HL-60 (cell line): ENCODE measurements around the gene SMAD5.

ENCODE experiments used
- CTCF ChIP-seq: IDR thresholded peaks from one replicate; pipeline ENCODE4 v1.5.1; 2011; ENCODE audit warnings: low read length, control low read depth, inconsistent platforms; ENCODE audit not compliant: insufficient read depth
- POLR2AphosphoS5 ChIP-seq: IDR thresholded peaks from 2 replicates; pipeline ENCODE4 v1.6.1; 2012; ENCODE audit warnings: low read depth
- REST ChIP-seq: IDR thresholded peaks from 2 replicates; pipeline ENCODE4 v1.6.1; 2012; ENCODE audit warnings: low read depth; ENCODE audit not compliant: insufficient replicate concordance

DNA sequence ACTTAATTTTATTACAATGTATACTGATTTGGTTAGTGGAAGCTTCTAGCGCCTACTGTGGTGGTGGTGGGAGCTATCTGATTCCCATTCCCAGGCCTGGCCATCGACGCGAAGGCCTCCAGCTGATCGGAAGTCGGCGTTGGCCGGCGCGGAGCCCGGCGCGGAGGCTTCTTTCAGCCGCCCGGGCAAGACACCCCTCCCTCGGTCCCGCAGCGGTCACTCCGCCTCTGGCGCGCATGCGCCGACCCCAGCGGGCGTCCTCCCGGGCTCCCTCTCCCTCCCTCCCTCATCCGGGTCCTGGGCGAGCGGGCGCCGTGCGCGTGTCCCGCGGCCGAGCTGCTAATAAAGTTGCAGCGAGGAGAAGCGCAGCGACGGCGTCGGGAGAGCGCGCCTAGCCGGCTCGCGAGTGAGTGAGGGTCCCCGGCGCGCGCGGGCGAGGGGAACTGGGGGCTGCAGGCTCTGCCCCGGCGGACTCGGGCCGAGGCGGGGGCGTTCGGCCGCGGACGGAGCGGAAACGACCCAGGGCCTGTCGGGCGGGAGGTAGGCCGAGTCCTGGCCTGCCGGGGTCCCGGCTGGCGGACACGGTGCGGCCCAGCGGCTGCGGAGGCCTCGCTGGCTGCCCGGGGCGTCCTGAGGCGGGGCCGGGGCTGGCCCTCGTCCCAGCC, at the start of gene SMAD5:
- no peak for TF ChIP-seq CTCF
- TF ChIP-seq REST: no peak
- TF ChIP-seq POLR2AphosphoS5: no peak
